OCI-LY1 (cell line): Measurements from ENCODE around the gene NECTIN3.

Source experiments
- H2AFZ ChIP-seq: fragments of 200-600 bp; sonication (generic), shearing (Covaris generic); 2 replicates; pipeline ENCODE4 v1.6.0; 2014; ENCODE audit warnings: antibody characterized with exemption, mild to moderate bottlenecking, low read length
- H3F3A ChIP-seq: fragments of 200-600 bp; sonication (generic), shearing (Covaris generic); 2 replicates; pipeline ENCODE4 v1.6.0; 2014; ENCODE audit warnings: mild to moderate bottlenecking, antibody characterized with exemption, low read length, moderate library complexity; ENCODE audit not compliant: insufficient read depth
- H3K27ac ChIP-seq: fragments of 200-600 bp; sonication (generic); 2 replicates; pipeline ENCODE4 v1.5.1; 2014; ENCODE audit warnings: low read length, mixed run types, mild to moderate bottlenecking, low read depth; ENCODE audit not compliant: poor library complexity, severe bottlenecking
- H3K27me3 ChIP-seq: fragments of 200-600 bp; sonication (generic); 2 replicates; pipeline ENCODE4 v1.6.0; 2014; ENCODE audit warnings: antibody characterized with exemption, mild to moderate bottlenecking, low read length, moderate library complexity; ENCODE audit not compliant: insufficient read depth
- H3K36me3 ChIP-seq: fragments of 200-600 bp; sonication (generic); 2 replicates; pipeline ENCODE4 v1.6.1; 2014; ENCODE audit warnings: mild to moderate bottlenecking, antibody characterized with exemption, low read length, moderate library complexity, mixed read lengths; ENCODE audit not compliant: insufficient read depth
- H3K4me1 ChIP-seq: fragments of 200-600 bp; sonication (generic); 2 replicates; pipeline ENCODE4 v1.5.1; 2014; ENCODE audit warnings: mild to moderate bottlenecking, low read length, moderate library complexity; ENCODE audit not compliant: insufficient read depth, severe bottlenecking
- H3K4me2 ChIP-seq: fragments of 200-600 bp; sonication (generic), shearing (Covaris generic); 2 replicates; pipeline ENCODE4 v1.6.1; 2014; ENCODE audit warnings: low read length
- H3K4me3 ChIP-seq: fragments of 200-600 bp; sonication (generic); 2 replicates; pipeline ENCODE4 v1.5.1; 2014; ENCODE audit warnings: low read length, low read depth, mild to moderate bottlenecking, mixed read lengths; ENCODE audit not compliant: poor library complexity, severe bottlenecking
- H3K79me2 ChIP-seq: fragments of 200-600 bp; shearing (Covaris generic); 2 replicates; pipeline ENCODE4 v1.6.1; 2016; ENCODE audit warnings: mixed run types, low read length, mixed read lengths; ENCODE audit not compliant: insufficient read depth
- H3K9ac ChIP-seq: fragments of 200-600 bp; sonication (generic), shearing (Covaris generic); 2 replicates; pipeline ENCODE4 v1.6.1; 2014; ENCODE audit warnings: mild to moderate bottlenecking, low read length, mixed read lengths
- H3K9me2 ChIP-seq: fragments of 200-600 bp; sonication (generic), shearing (Covaris generic); 2 replicates; pipeline ENCODE4 v1.6.1; 2014; ENCODE audit warnings: low read depth, mild to moderate bottlenecking, low read length, mixed read lengths
- H3K9me3 ChIP-seq: fragments of 200-600 bp; shearing (Covaris generic); 2 replicates; pipeline ENCODE4 v1.6.1; 2014; ENCODE audit warnings: low read length, mixed read lengths
- H4K20me1 ChIP-seq: fragments of 200-600 bp; sonication (generic), shearing (Covaris generic); 2 replicates; pipeline ENCODE4 v1.6.0; 2016; ENCODE audit warnings: mild to moderate bottlenecking, low read length; ENCODE audit not compliant: insufficient read depth
- EZH2 ChIP-seq: fragments of 200-600 bp; sonication (generic), shearing (Covaris generic); IDR thresholded peaks from 2 replicates; pipeline ENCODE4 v1.8.0; 2017; ENCODE audit warnings: borderline replicate concordance, mixed run types, mild to moderate bottlenecking, antibody characterized with exemption, low read length, moderate library complexity, mixed read lengths
- TF ChIP-seq, protein P1 (sequence below): fragments of 200-600 bp; sonication (generic), shearing (Covaris generic); IDR thresholded peaks from 2 replicates; pipeline ENCODE4 v1.5.1; 2017; ENCODE audit warnings: mild to moderate bottlenecking, antibody characterized with exemption, low read length, moderate library complexity, mixed read lengths

Gene NECTIN3

DNA sequence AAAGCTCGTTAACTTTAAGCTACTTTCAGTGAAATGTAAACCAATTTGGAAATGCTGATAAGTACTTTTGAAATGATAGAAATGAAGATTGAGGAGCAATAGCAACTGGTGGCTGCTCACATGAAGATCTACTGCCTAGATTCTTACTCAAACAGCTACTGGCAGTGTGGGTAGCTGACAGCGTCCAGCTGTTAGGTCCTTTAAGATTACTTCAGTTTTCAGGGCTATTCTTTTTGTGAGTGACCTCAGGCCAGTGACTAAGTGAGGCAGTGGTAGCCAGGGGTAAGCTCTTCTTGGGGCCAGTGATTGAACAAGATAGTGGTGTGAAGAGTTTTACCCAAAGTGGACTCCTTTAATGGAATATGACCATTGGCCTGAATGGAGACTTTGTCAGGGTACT is 41.3 kb downstream of the NECTIN3 start:
- TF ChIP-seq EZH2 = no peak
- TF ChIP-seq, protein P1, sequence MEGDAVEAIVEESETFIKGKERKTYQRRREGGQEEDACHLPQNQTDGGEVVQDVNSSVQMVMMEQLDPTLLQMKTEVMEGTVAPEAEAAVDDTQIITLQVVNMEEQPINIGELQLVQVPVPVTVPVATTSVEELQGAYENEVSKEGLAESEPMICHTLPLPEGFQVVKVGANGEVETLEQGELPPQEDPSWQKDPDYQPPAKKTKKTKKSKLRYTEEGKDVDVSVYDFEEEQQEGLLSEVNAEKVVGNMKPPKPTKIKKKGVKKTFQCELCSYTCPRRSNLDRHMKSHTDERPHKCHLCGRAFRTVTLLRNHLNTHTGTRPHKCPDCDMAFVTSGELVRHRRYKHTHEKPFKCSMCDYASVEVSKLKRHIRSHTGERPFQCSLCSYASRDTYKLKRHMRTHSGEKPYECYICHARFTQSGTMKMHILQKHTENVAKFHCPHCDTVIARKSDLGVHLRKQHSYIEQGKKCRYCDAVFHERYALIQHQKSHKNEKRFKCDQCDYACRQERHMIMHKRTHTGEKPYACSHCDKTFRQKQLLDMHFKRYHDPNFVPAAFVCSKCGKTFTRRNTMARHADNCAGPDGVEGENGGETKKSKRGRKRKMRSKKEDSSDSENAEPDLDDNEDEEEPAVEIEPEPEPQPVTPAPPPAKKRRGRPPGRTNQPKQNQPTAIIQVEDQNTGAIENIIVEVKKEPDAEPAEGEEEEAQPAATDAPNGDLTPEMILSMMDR = no peak
- Histone ChIP-seq H2AFZ (no peak overlapping the region), H3K27me3 (no peaks in the 10 kb centered on the region), H3K27ac (no peak overlapping the region), H3K4me2 (no peak overlapping the region), H3F3A (no peaks in the 10 kb centered on the region), H3K36me3 (no peaks in the 10 kb centered on the region), H3K79me2 (no peaks in the 10 kb centered on the region), H3K9me2 (no peaks in the 10 kb centered on the region), H3K9me3 (no peaks in the 10 kb centered on the region), H4K20me1 (no peaks in the 10 kb centered on the region), H3K4me1 (no peaks in the 10 kb centered on the region), H3K9ac (no peak overlapping the region), H3K4me3 (no peak overlapping the region)

DNA sequence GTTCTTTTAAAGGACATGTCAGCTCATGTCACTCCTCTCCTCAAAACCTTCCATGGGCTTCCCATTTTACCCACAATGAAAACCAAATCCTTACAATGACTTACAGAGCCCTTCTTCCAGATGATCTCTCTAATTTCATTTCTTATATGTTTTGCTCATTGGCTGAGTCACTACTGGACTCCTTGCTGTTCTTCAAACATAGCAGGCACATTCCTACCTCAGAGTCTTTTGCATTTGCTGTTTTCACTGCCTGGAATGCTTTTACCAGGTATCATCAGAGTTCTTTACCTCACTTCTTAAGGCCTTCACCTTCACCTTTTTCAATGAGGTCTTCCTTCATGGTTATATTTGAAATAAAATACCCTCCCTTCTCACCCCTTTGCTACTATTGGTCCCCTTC is 57.3 kb downstream of the NECTIN3 start:
- Histone ChIP-seq H3K27me3 (no peaks in the 10 kb centered on the region), H3K4me2 (no peak overlapping the region), H3F3A (no peaks in the 10 kb centered on the region)

DNA sequence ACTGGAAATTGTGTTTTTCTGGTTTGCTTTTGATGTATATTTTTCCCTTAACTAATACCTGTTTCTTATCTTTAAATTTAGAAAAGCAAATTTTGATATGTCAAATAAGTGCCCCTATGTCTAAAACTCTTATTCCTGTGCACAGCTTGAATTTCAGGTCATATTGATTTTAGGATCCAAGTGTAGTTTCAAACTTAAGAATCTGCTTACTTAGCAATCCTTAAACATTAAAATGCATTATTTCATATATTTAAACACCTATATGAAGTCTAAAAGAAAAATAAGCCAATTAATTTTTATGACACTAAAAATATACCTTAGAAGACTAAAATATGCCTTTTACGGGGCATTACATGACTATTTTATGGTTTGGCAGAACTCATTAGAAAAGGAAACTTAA is 59.2 kb downstream of the NECTIN3 start:
- Histone ChIP-seq H4K20me1 (no peaks in the 10 kb centered on the region), H3F3A (no peaks in the 10 kb centered on the region), H3K4me1 (no peaks in the 10 kb centered on the region), H3K9me3 (no peaks in the 10 kb centered on the region), H3K36me3 (no peaks in the 10 kb centered on the region), H3K4me2 (no peak overlapping the region), H3K9me2 (no peaks in the 10 kb centered on the region; the same call in 1 of the 2 replicates), H3K27ac (no peak overlapping the region), H3K79me2 (no peaks in the 10 kb centered on the region), H3K4me3 (no peak overlapping the region), H3K9ac (no peak overlapping the region), H2AFZ (no peak overlapping the region), H3K27me3 (no peaks in the 10 kb centered on the region)
- TF ChIP-seq EZH2 = no peak
- TF ChIP-seq, protein P1 = no peak

More for the DNA sequence above, 57.3 kb downstream of the NECTIN3 start:
- Histone ChIP-seq H3K27ac (no peak overlapping the region), H3K79me2 (no peaks in the 10 kb centered on the region), H4K20me1 (no peaks in the 10 kb centered on the region), H3K9me3 (no peaks in the 10 kb centered on the region), H3K4me1 (no peaks in the 10 kb centered on the region), H3K9ac (no peak overlapping the region), H2AFZ (no peak overlapping the region), H3K4me3 (no peak overlapping the region), H3K9me2 (no peaks in the 10 kb centered on the region; the same call in 1 of the 2 replicates), H3K36me3 (no peaks in the 10 kb centered on the region)
- TF ChIP-seq, protein P1 = no peak
